Measurements from ENCODE around the gene HCN2. TPM values are rescaled to one million over a fixed set of nuclear protein-coding genes. Genes with fewer than 3 reads are reported as not detected.
A peak's percentile ranks its signal among the peaks of the same experiment; 100 is the strongest.

Gene HCN2
- total and polyA plus RNA-seq, 7 donors: 0.04 to 0.13 (median 0.07) TPM; not detected in 3

DNA sequence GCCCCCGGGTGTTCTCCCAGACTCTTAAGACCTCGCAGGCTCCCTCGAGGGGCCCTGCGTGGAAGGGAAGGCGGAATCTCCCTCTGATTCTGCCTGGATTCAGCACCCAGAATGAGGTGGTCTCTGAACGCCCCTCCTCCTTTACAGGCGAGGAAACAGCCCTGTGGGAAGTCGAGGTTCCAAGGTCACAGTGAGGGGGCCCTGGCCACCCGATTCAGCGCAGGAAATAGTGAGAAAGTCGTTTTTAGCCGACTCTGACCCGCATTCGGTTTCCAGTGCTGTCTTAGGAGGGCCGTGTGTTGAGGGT lies 16.2 kb upstream of the HCN2 start:
- DNase-seq (no peak), ATAC-seq (no peak)
- Histone ChIP-seq H3K9me3 (no peaks in the 10 kb centered on the region), H3K4me1 (peaks cover 52% of the 10 kb centered on the region), H3K27ac (peak overlapping the region; percentile 94), H3K27me3 (ENCODE audit: insufficient read depth in 3 of 3, low read length in 2 of 3) (no peaks in the 10 kb centered on the region), H3K4me3 (peak overlapping the region; percentile 97), H3K36me3 (ENCODE audit: insufficient read depth in 1 of 2, low read depth in 1 of 2) (peaks cover 0 to 10% of the 10 kb centered on the region in 2 donors)
- intact Hi-C loops (cut with DNase I): loop anchor here (5.0 to 10.0 kb wide), 3 partner anchors 41 to 831 kb away; partner anchors contain the start of genes CDC34 (in 1 of the 2), DAZAP1 (in 1 of the 2) and GAMT (in 1 of the 2)
- WGBS, 3 donors: 3 to 4% (median 3%) methylated on average over 15 of the region's 15 CpGs
- TF ChIP-seq, protein P1, sequence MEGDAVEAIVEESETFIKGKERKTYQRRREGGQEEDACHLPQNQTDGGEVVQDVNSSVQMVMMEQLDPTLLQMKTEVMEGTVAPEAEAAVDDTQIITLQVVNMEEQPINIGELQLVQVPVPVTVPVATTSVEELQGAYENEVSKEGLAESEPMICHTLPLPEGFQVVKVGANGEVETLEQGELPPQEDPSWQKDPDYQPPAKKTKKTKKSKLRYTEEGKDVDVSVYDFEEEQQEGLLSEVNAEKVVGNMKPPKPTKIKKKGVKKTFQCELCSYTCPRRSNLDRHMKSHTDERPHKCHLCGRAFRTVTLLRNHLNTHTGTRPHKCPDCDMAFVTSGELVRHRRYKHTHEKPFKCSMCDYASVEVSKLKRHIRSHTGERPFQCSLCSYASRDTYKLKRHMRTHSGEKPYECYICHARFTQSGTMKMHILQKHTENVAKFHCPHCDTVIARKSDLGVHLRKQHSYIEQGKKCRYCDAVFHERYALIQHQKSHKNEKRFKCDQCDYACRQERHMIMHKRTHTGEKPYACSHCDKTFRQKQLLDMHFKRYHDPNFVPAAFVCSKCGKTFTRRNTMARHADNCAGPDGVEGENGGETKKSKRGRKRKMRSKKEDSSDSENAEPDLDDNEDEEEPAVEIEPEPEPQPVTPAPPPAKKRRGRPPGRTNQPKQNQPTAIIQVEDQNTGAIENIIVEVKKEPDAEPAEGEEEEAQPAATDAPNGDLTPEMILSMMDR (IDR thresholded peaks at IDR 0.05): no peak

DNA sequence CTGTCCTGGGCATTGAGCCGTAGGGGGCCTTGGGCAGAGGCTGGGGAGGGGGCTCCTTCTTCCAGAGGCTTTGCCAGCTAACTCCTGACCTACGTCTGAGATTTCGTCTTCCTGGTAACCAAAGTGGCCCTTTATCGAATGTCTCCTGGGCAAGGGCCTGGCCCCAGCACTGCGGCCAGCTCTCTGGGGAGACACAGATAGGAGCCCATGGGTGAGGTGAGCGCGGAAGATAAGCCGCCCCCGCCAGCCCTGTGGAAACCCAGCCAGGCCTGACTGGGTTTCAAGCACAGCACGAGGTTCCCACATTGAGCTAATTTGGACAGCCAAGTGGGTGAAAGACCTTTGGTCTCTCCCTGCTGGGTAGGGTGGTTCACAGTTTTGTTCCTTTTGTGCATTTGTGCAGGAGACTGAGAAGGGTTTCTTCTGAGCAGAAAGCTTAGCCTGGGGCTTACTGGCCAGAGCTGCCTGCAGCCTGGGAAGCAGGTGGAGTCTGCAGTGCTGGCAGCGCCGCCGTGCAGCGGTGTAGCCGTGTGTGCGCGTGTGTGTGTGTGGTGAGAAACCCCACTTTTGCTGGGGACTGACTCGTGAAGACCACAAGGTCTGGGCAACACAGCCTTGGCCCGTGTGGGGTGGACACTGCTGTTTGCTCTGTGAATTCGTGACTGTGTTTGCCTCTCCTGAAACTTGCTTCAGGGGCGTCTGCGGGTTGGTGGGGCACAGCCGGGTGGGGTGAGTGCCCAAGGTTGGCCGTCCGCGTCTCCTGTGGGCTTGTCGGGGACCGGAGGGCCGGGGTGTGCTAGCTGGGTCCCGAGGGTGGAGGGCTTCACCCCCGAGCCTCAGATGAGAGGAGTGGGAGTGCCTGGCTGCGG lies 14.8 kb upstream of the HCN2 start:
- H3K9me3 ChIP-seq: no peaks in the 10 kb centered on the region
- peak; percentile 14 to 33 (median 26) for ATAC-seq
- TF ChIP-seq, protein P1 (IDR thresholded peaks at IDR 0.05): no peak
- peaks cover 64% of the 10 kb centered on the region for H3K4me1 ChIP-seq
- peak overlapping the region; percentile 94 for H3K27ac ChIP-seq
- peak overlapping the region; percentile 97 for H3K4me3 ChIP-seq
- H3K36me3 ChIP-seq (ENCODE audit: insufficient read depth in 1 of 2, low read depth in 1 of 2): peaks cover 0 to 21% of the 10 kb centered on the region in 2 donors
- intact Hi-C loops (cut with DNase I): loop anchor here (5.0 to 10.0 kb wide), 5 partner anchors 43 to 830 kb away; partner anchors contain the start of genes CDC34 (in 1 of the 2), DAZAP1 (in 1 of the 2), GAMT (in 1 of the 2) and POLRMT (in 1 of the 2)
- no peaks in the 10 kb centered on the region for H3K27me3 ChIP-seq (ENCODE audit: insufficient read depth in 3 of 3, low read length in 2 of 3)
- peak in 1 of 2 donors; percentile 38 for DNase-seq
- WGBS, 3 donors: 20 to 35% (median 23%) methylated on average over 32 of the region's 32 CpGs

DNA sequence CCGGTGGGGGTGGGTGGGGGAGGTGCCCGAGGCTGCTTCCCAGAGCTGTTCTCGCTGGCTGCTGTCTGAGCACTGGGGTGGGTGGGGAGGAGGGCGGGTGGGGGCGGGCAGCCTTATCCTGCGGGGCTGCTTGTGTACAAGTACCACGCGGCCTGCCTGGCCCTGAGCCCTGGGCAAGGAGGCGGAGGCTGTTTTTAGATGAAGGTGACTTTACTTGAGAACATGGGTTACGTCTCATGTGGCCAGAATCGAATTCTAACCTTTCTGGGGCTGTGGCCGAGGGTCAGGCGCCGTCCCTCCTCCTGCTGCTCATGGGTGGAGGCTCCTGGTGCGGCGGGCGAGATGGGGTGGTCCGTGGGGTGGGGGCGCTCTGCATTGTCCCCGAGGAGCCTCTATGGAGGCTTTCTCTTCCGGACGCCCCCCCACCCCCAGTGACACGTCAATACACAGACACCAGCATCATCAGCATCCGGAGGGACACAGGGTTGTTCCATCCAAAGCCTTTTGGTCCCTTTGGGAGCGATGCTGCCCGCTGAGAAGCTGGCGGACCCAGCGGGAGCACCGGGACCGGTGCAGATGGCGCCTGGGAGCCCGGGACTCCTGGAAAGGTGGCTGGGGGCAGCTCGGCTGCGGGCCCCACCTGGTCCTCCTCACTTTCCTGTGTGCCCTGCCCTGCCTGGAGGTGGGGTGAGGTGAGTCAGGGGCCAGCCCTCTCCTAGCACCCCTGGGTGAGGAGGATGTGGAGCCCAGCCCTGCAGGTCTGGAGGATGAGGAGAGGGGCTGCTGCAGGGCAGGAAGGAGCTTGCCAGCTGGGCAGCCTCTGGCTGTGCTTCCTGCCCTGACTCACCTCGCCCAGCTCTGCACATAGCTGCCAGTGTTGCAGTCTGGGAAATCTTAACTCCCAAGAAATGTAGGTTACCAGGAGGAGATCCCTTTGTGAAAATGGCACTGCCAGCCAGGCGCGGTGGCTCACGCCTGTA lies 13.9 kb upstream of the HCN2 start:
- WGBS, 3 donors: 26 to 41% (median 40%) methylated on average over 31 to 38 of the region's 38 CpGs
- no peaks in the 10 kb centered on the region for H3K27me3 ChIP-seq (ENCODE audit: insufficient read depth in 3 of 3, low read length in 2 of 3)
- ATAC-seq (peak; percentile 49 to 65 (median 59)), DNase-seq (peak; percentile 65 to 89)
- peaks cover 0 to 30% of the 10 kb centered on the region in 2 donors for H3K36me3 ChIP-seq (ENCODE audit: insufficient read depth in 1 of 2, low read depth in 1 of 2)
- H3K9me3 ChIP-seq: no peaks in the 10 kb centered on the region
- TF ChIP-seq, protein P1 (IDR thresholded peaks at IDR 0.05): no peak
- peaks cover 64% of the 10 kb centered on the region for H3K4me1 ChIP-seq
- intact Hi-C loops (cut with DNase I): loop anchor here (5.0 to 10.0 kb wide), 3 partner anchors 51 to 829 kb away; partner anchors contain the start of genes DAZAP1 (in 1 of the 2), GAMT (in 1 of the 2) and POLRMT (in 1 of the 2)
- H3K27ac ChIP-seq: peak overlapping the region; percentile 94
- peak overlapping the region; percentile 97 for H3K4me3 ChIP-seq

DNA sequence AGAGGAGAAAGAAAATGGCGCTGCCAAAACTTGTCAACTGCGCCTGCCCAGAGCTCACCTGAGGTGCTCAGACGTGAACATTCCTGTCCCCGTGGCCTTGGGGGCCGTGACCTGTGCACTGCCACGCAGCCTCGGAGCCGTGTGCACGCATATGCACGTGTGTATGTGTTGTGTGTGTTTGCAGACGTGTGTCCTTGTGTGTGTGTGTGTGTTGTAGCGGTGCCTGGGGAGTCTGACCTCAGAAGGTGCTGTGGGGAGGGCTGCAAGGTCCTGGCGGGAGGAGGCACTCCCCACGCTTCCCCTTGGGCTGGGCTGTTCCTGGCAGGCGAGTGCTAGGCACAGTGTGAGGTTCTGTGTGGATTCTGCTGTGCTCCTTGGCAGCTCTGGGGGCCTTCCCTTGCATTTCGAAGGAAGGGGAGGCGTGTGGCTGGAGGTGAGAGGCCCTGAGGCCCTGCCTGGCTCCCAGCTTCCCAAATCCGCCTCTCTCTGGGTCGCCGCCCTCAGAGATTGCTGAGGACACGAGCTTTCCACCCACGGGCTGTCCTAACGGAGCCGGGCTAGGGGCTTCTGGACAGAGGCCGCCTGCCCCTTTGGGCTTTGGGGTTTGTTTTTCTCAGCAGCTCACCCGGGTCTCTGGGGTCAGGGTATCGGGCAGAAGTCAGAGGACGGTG lies 12.8 kb upstream of the HCN2 start:
- H3K27me3 ChIP-seq (ENCODE audit: insufficient read depth in 3 of 3, low read length in 2 of 3): no peaks in the 10 kb centered on the region
- H3K27ac ChIP-seq: peak overlapping the region; percentile 94
- peaks cover 2 to 39% of the 10 kb centered on the region in 2 donors for H3K36me3 ChIP-seq (ENCODE audit: insufficient read depth in 1 of 2, low read depth in 1 of 2)
- no peaks in the 10 kb centered on the region for H3K9me3 ChIP-seq
- TF ChIP-seq, protein P1 (IDR thresholded peaks at IDR 0.05): no peak
- 73 to 80% (median 80%) methylated on average over 28 of the region's 28 CpGs for WGBS, 3 donors
- intact Hi-C loops (cut with DNase I): loop anchor here (5.0 to 10.0 kb wide), 3 partner anchors 50 to 828 kb away; partner anchors contain the start of genes DAZAP1 (in 1 of the 2), GAMT (in 1 of the 2) and POLRMT (in 1 of the 2)
- H3K4me3 ChIP-seq: peak overlapping the region; percentile 97
- no peak for DNase-seq
- peaks cover 54% of the 10 kb centered on the region for H3K4me1 ChIP-seq
- no peak for ATAC-seq
